GM21529 (cell line): Measurements from ENCODE around the gene VLDLR.
"Not testable (repeated sequence)": the region's sequence is repeated elsewhere in the genome, so short reads cannot be mapped to it uniquely, and the experiment has no call there.

ENCODE experiments used
- ATAC-seq: cut with Tn5 transposase; IDR thresholded peaks from one replicate; pipeline ENCODE4 v1.9.1; 2021; ENCODE audit not compliant: unreplicated experiment

The VLDLR gene

DNA sequence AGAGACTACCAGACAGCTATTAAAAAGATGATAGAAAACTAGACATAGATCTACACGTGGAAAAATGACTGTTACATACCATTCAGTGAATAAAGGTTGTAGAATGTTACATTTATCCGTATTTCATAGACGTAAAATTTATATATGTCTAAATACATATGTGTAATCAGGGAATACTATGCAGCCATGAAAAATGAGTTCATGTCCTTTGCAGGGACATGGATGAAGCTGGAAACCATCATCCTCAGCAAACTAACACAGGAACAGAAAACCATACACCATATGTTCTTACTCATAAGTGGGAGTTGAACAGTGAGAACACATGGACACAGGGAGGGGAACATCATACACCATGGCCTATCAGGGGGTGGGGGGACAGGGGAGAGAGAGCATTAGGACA is 85.7 kb downstream of the VLDLR start:
- not testable (repeated sequence) for ATAC-seq
